Activated CD8-positive, alpha-beta memory T cell treated with anti-CD3 and anti-CD28 coated beads, Interleukin-2, amount 10 ng/mL, durations not matched to agents 7 days and 5 days (primary cell): ENCODE measurements around the gene EXD3. TPM values are rescaled to one million over a fixed set of nuclear protein-coding genes. Genes with fewer than 3 reads are reported as not detected.
"Not testable (repeated sequence)": the region's sequence is repeated elsewhere in the genome, so short reads cannot be mapped to it uniquely, and the experiment has no call there.

ENCODE experiments used
- ATAC-seq: fragments of 150-1000 bp; cut with Tn5 transposase; one replicate; pipeline ENCODE4 v1.10.0; 2021; ENCODE audit warnings: moderate library complexity
- CTCF ChIA-PET: fragments of 350-600 bp; sonication (Branson Sonifier 250); formaldehyde crosslinking; loops from one replicate; lab custom pipeline; 2021; ENCODE audit warnings: antibody characterized with exemption; lab: Charles Lee
- DNase-seq: peaks from one replicate; pipeline ENCODE4 v3.0.0-alpha.2; 2020
- H3K27ac Mint-ChIP-seq: one replicate; pipeline ENCODE4 v1.8.0; 2021; ENCODE audit warnings: mild to moderate bottlenecking, mixed read lengths
- H3K27me3 Mint-ChIP-seq: one replicate; pipeline ENCODE4 v1.8.0; 2021; ENCODE audit warnings: mixed read lengths
- H3K36me3 Mint-ChIP-seq: one replicate; pipeline ENCODE4 v1.8.0; 2021; ENCODE audit warnings: mild to moderate bottlenecking, mixed read lengths
- H3K4me1 Mint-ChIP-seq: one replicate; pipeline ENCODE4 v1.8.0; 2021; ENCODE audit warnings: mixed read lengths
- H3K4me3 Mint-ChIP-seq: one replicate; pipeline ENCODE4 v1.8.0; 2021; ENCODE audit warnings: mild to moderate bottlenecking, moderate library complexity, mixed read lengths
- H3K9me3 Mint-ChIP-seq: one replicate; pipeline ENCODE4 v1.8.0; 2022; ENCODE audit warnings: low read depth, mixed read lengths
- total RNA-seq, 2 experiments: library from RNA; stranded (reverse); gene quantifications; one replicate each; pipeline ENCODE4 v1.2.3, GENCODE V29; 2021

The EXD3 gene
- 10 to 100 TPM in 1 of 2 experiments, 1 to 10 TPM in 1; 9.2 to 19.8 TPM for total RNA-seq

- peak; percentile 96 for DNase-seq
- peaks cover 13% of the 10 kb centered on the region for H3K4me1 Mint-ChIP-seq
- CTCF ChIA-PET: interaction anchor here (0.6 to 4.3 kb wide), 32 partner anchors 9 to 1060 kb away, joined by 3 to 59 read pairs (median 4); partner anchors contain the start of genes DNLZ, DPH7, NELFB and NRARP
- H3K9me3 Mint-ChIP-seq: no peaks in the 10 kb centered on the region
- peak within 1 kb of the TSS; percentile 73 for H3K27ac Mint-ChIP-seq
- H3K4me3 Mint-ChIP-seq: peak within 1 kb of the TSS; percentile 87
- peaks cover 11% of the 10 kb centered on the region for H3K27me3 Mint-ChIP-seq
- peak; percentile 96 for ATAC-seq
- peaks cover 2% of the 10 kb centered on the region for H3K36me3 Mint-ChIP-seq
Observed at GRCh38 chr9:137422604-137423513, at the start of gene EXD3, which contains the start of gene NOXA1. EXD3 (minus strand) TSS chr9:137423162; CDS start chr9:137395357, 27,805 bp downstream. NOXA1 (plus strand) TSS chr9:137423393; CDS start chr9:137423530, 137 bp downstream.

GRCh38 chr9:137470785-137471184 is 47.8 kb upstream of the EXD3 start:
- Mint-ChIP-seq H3K9me3 (peaks cover 18% of the 10 kb centered on the region), H3K4me3 (no peak overlapping the region), H3K27ac (no peak overlapping the region), H3K4me1 (peaks cover 7% of the 10 kb centered on the region), H3K27me3 (peaks cover 23% of the 10 kb centered on the region), H3K36me3 (peaks cover 12% of the 10 kb centered on the region)
- CTCF ChIA-PET: no interaction called here
- ATAC-seq (no peak), DNase-seq (no peak)

- ATAC-seq (no peak), DNase-seq (no peak)
- H3K4me3 Mint-ChIP-seq: no peak overlapping the region
- H3K27me3 Mint-ChIP-seq: peaks cover 23% of the 10 kb centered on the region
- peaks cover 3% of the 10 kb centered on the region for H3K36me3 Mint-ChIP-seq
- peaks cover 5% of the 10 kb centered on the region for H3K9me3 Mint-ChIP-seq
- CTCF ChIA-PET: no interaction called here
- H3K27ac Mint-ChIP-seq: no peak overlapping the region
- H3K4me1 Mint-ChIP-seq: peaks cover 9% of the 10 kb centered on the region
Observed at GRCh38 chr9:137467896-137468295, 44.9 kb upstream of the EXD3 start.

GRCh38 chr9:137467161-137467581 is 44.2 kb upstream of the EXD3 start:
- DNase-seq (no peak), ATAC-seq (no peak)
- peaks cover 3% of the 10 kb centered on the region for H3K9me3 Mint-ChIP-seq
- peaks cover 23% of the 10 kb centered on the region for H3K27me3 Mint-ChIP-seq
- peaks cover 3% of the 10 kb centered on the region for H3K36me3 Mint-ChIP-seq
- H3K4me3 Mint-ChIP-seq: no peak overlapping the region
- H3K27ac Mint-ChIP-seq: no peak overlapping the region
- peaks cover 11% of the 10 kb centered on the region for H3K4me1 Mint-ChIP-seq
- CTCF ChIA-PET: no interaction called here

GRCh38 chr9:137466389-137467085 is 43.6 kb upstream of the EXD3 start:
- ATAC-seq, H3K4me3 Mint-ChIP-seq, H3K27ac Mint-ChIP-seq, DNase-seq, CTCF ChIA-PET, H3K9me3 Mint-ChIP-seq, H3K36me3 Mint-ChIP-seq: not testable (repeated sequence)
- Mint-ChIP-seq H3K27me3 (peaks cover 20% of the 10 kb centered on the region), H3K4me1 (peaks cover 16% of the 10 kb centered on the region)

GRCh38 chr9:137465720-137466388 is 42.9 kb upstream of the EXD3 start:
- DNase-seq (no peak), ATAC-seq (no peak)
- peaks cover 22% of the 10 kb centered on the region for H3K4me1 Mint-ChIP-seq
- no peaks in the 10 kb centered on the region for H3K36me3 Mint-ChIP-seq
- peaks cover 19% of the 10 kb centered on the region for H3K27me3 Mint-ChIP-seq
- no peaks in the 10 kb centered on the region for H3K9me3 Mint-ChIP-seq
- no peak overlapping the region for H3K27ac Mint-ChIP-seq
- no peak overlapping the region for H3K4me3 Mint-ChIP-seq
- CTCF ChIA-PET: no interaction called here

GRCh38 chr9:137465000-137465719 is 42.2 kb upstream of the EXD3 start:
- Mint-ChIP-seq H3K27ac (no peak overlapping the region), H3K4me3 (no peak overlapping the region), H3K4me1 (peaks cover 23% of the 10 kb centered on the region), H3K36me3 (no peaks in the 10 kb centered on the region), H3K27me3 (peaks cover 15% of the 10 kb centered on the region), H3K9me3 (no peaks in the 10 kb centered on the region)
- CTCF ChIA-PET: no interaction called here
- no peak for ATAC-seq
- no peak for DNase-seq

GRCh38 chr9:137464291-137464999 is 41.5 kb upstream of the EXD3 start:
- Mint-ChIP-seq H3K27me3 (peaks cover 12% of the 10 kb centered on the region), H3K27ac (no peak overlapping the region), H3K9me3 (no peaks in the 10 kb centered on the region), H3K4me1 (peaks cover 26% of the 10 kb centered on the region), H3K36me3 (no peaks in the 10 kb centered on the region), H3K4me3 (no peak overlapping the region)
- ATAC-seq (no peak), DNase-seq (no peak)
- CTCF ChIA-PET: no interaction called here

- Mint-ChIP-seq H3K4me1 (peaks cover 27% of the 10 kb centered on the region), H3K36me3 (no peaks in the 10 kb centered on the region), H3K27me3 (peaks cover 6% of the 10 kb centered on the region), H3K4me3 (no peak overlapping the region), H3K9me3 (no peaks in the 10 kb centered on the region), H3K27ac (no peak overlapping the region)
- ATAC-seq (no peak), DNase-seq (no peak)
- CTCF ChIA-PET: no interaction called here
Observed at GRCh38 chr9:137463931-137464290, 40.9 kb upstream of the EXD3 start.

- no peaks in the 10 kb centered on the region for H3K9me3 Mint-ChIP-seq
- peaks cover 27% of the 10 kb centered on the region for H3K4me1 Mint-ChIP-seq
- CTCF ChIA-PET: interaction anchor here (0.9 to 1.4 kb wide), 4 partner anchors 11 to 177 kb away, joined by 3 read pairs; partner anchors contain the start of gene EXD3
- no peak for ATAC-seq
- H3K27me3 Mint-ChIP-seq: peaks cover 2% of the 10 kb centered on the region
- H3K27ac Mint-ChIP-seq: peak overlapping the region; percentile 49
- H3K4me3 Mint-ChIP-seq: no peak overlapping the region
- H3K36me3 Mint-ChIP-seq: no peaks in the 10 kb centered on the region
- peak; percentile 41 for DNase-seq
Observed at GRCh38 chr9:137462986-137463930, 40.3 kb upstream of the EXD3 start.

- CTCF ChIA-PET: interaction anchor here (0.6 to 1.5 kb wide), 7 partner anchors 12 to 330 kb away, joined by 3 read pairs; partner anchors contain the start of gene EXD3
- Mint-ChIP-seq H3K4me3 (no peak overlapping the region), H3K27me3 (no peaks in the 10 kb centered on the region), H3K9me3 (no peaks in the 10 kb centered on the region), H3K27ac (peak overlapping the region; percentile 49), H3K4me1 (peaks cover 27% of the 10 kb centered on the region), H3K36me3 (no peaks in the 10 kb centered on the region)
- ATAC-seq (no peak), DNase-seq (peak; percentile 43)
Observed at GRCh38 chr9:137462396-137462985, 39.5 kb upstream of the EXD3 start.
